Type B pancreatic cell (in vitro differentiated cells): ENCODE data around the gene MAP4. TPM values are rescaled to one million over a fixed set of nuclear protein-coding genes. Genes with fewer than 3 reads are reported as not detected.

ENCODE experiments used
- DNase-seq: peaks from one replicate; pipeline ENCODE4 v3.0.0; 2021; ENCODE audit warnings: mixed read lengths; ENCODE audit not compliant: unreplicated experiment; ENCODE audit errors: extremely low spot score
- H3K27ac Mint-ChIP-seq: 2 replicates; pipeline ENCODE4 v1.8.0; 2021; ENCODE audit warnings: mild to moderate bottlenecking, mixed read lengths
- H3K27me3 Mint-ChIP-seq: 2 replicates; pipeline ENCODE4 v1.8.0; 2021; ENCODE audit warnings: mixed read lengths
- H3K36me3 Mint-ChIP-seq: 2 replicates; pipeline ENCODE4 v1.8.0; 2021; ENCODE audit warnings: mixed read lengths
- H3K4me1 Mint-ChIP-seq: one replicate; pipeline ENCODE4 v1.8.0; 2021; ENCODE audit warnings: mixed read lengths; ENCODE audit not compliant: unreplicated experiment
- H3K4me3 Mint-ChIP-seq: 2 replicates; pipeline ENCODE4 v1.8.0; 2021; ENCODE audit warnings: mild to moderate bottlenecking, mixed read lengths
- H3K9me3 Mint-ChIP-seq: 2 replicates; pipeline ENCODE4 v1.8.0; 2021; ENCODE audit warnings: mixed read lengths
- CTCF ChIP-seq: fragments of 200-600 bp; sonication (generic); conservative IDR thresholded peaks from 2 replicates; pipeline ENCODE4 v1.5.0; 2021; ENCODE audit warnings: antibody characterized with exemption, mild to moderate bottlenecking
- total RNA-seq: library from RNA; stranded (reverse); gene quantifications from 2 replicates; pipeline ENCODE4 v1.2.1, GENCODE V29; 2021; ENCODE audit warnings: low replicate concordance

The MAP4 gene
- total RNA-seq, 1 donor from 2014 or later, result 120 TPM

GRCh38 chr3:47956521-47956920, 59.7 kb downstream of the MAP4 start:
- H3K4me3 Mint-ChIP-seq, result no peak overlapping the region
- no peaks in the 10 kb centered on the region for H3K27me3 Mint-ChIP-seq
- peaks cover 9% of the 10 kb centered on the region for H3K36me3 Mint-ChIP-seq
- peaks cover 13% of the 10 kb centered on the region for H3K4me1 Mint-ChIP-seq
- no peak overlapping the region for H3K27ac Mint-ChIP-seq
- TF ChIP-seq CTCF, result no peak
- DNase-seq, result no peak
- H3K9me3 Mint-ChIP-seq, result peaks cover 6% of the 10 kb centered on the region

- DNase-seq, result no peak
- Mint-ChIP-seq H3K27me3 (no peaks in the 10 kb centered on the region), H3K36me3 (no peaks in the 10 kb centered on the region), H3K9me3 (no peaks in the 10 kb centered on the region), H3K4me3 (no peak overlapping the region), H3K27ac (no peak overlapping the region), H3K4me1 (peaks cover 13% of the 10 kb centered on the region)
- TF ChIP-seq CTCF, result no peak
Observed at GRCh38 chr3:47954567-47954966, 61.6 kb downstream of the MAP4 start.

- Mint-ChIP-seq H3K27me3 (no peaks in the 10 kb centered on the region), H3K4me1 (peaks cover 15% of the 10 kb centered on the region), H3K27ac (no peak overlapping the region), H3K36me3 (no peaks in the 10 kb centered on the region), H3K9me3 (no peaks in the 10 kb centered on the region), H3K4me3 (no peak overlapping the region)
- DNase-seq, result no peak
- no peak for TF ChIP-seq CTCF
Observed at GRCh38 chr3:47950453-47951169, 65.6 kb downstream of the MAP4 start.

GRCh38 chr3:47949979-47950378, 66.2 kb downstream of the MAP4 start:
- Mint-ChIP-seq H3K4me1 (peaks cover 13% of the 10 kb centered on the region), H3K9me3 (no peaks in the 10 kb centered on the region), H3K4me3 (no peak overlapping the region), H3K27ac (peak overlapping the region; percentile 25), H3K36me3 (no peaks in the 10 kb centered on the region), H3K27me3 (no peaks in the 10 kb centered on the region)
- DNase-seq, result no peak
- no peak for TF ChIP-seq CTCF

- Mint-ChIP-seq H3K27me3 (no peaks in the 10 kb centered on the region), H3K4me1 (peaks cover 5% of the 10 kb centered on the region), H3K9me3 (no peaks in the 10 kb centered on the region), H3K27ac (no peak overlapping the region), H3K4me3 (no peak overlapping the region), H3K36me3 (no peaks in the 10 kb centered on the region)
- TF ChIP-seq CTCF, result no peak
- DNase-seq, result no peak
Observed at GRCh38 chr3:47940232-47940631, 76.0 kb downstream of the MAP4 start.

- H3K4me1 Mint-ChIP-seq, result no peaks in the 10 kb centered on the region
- H3K36me3 Mint-ChIP-seq, result no peaks in the 10 kb centered on the region
- no peak overlapping the region for H3K27ac Mint-ChIP-seq
- DNase-seq, result no peak
- H3K9me3 Mint-ChIP-seq, result no peaks in the 10 kb centered on the region
- H3K4me3 Mint-ChIP-seq, result no peak overlapping the region
- no peak for TF ChIP-seq CTCF
- no peaks in the 10 kb centered on the region for H3K27me3 Mint-ChIP-seq
Observed at GRCh38 chr3:47932421-47932820, 83.8 kb downstream of the MAP4 start.
